GM21825 (cell line): ENCODE results near the gene GLTP.

Experiments used
- ATAC-seq: cut with Tn5 transposase; IDR thresholded peaks from one replicate; pipeline ENCODE4 v1.9.1; 2021; ENCODE audit warnings: mild to moderate bottlenecking, moderate library complexity; ENCODE audit not compliant: unreplicated experiment

The GLTP gene

DNA sequence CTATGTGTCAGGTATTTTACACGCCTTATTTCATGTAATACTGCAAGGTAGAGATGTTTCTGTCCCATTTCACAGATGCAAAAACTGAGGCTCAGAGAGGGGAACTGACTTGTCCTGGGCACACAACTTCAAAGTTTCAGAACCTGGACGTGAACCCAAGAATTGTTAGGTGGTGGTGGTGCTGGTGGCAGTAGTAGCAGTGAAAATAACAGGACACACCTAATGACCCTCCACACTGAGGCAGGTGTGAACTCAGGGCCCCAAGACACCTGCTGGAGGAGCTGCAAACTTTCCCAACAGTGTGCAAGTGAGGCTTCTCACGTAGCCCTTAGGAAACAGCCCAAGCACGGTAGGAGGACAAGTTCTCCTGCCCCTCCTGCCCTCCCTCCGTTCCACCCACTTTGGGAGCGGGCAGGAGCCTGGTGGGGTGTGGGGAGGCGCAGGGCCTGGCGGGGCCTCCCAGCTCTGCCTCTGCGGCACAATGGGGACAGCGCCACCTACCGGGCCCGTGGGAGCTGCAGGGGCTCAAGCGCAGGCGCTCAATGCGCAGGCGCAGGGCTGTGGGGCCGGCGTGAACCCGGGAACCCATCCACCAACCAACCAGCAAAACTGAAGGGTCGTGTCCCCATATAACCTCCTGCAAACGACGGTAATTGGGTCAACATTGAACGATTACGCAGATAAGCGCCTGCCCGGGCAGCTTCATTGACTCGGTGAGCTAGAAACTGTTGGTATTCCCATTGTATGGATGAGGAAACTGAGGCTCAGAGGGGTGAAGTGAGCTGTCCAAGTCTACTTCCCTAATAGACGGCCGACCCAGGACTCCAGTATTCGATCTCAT lies 35.1 kb downstream of the GLTP start:
- peak; percentile 82 for ATAC-seq

DNA sequence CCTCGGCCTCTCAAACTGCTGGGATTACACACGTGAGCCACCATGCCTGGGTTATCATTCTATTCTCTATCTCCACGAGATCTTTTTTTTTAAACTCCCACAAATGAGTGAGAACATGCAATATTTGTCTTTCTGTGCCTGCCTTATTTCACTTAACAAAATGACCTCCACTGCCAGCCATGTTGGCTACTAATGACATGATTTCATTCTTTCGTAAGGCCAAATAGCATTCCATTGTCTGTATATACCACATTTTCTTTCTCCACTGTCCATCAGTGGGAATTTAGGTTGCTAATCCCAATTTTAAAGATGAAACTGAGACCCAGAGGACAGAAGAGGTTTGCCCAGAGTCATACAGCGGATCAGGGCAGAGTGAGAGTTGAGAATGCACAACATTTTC lies 36.2 kb downstream of the GLTP start:
- ATAC-seq, result no peak

DNA sequence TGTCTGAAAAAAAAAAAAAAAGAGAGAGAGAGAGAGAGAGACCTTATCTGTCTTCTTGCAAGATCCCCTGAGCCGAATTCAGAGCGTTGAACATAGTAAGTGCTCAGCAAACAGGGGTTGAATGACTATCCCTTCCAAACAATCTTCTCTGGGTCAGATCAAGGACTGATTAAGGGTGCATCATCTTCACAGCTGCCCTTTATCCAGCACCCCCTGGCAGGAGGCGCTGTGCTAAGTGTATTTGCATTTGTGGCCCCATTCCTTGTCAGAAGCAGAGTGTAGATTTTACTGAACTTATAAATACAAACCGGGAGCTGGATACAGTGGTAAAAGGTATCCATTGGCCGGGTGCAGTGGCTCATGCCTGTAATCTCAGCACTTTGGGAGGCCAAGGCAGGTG lies 38.3 kb downstream of the GLTP start:
- no peak for ATAC-seq

DNA sequence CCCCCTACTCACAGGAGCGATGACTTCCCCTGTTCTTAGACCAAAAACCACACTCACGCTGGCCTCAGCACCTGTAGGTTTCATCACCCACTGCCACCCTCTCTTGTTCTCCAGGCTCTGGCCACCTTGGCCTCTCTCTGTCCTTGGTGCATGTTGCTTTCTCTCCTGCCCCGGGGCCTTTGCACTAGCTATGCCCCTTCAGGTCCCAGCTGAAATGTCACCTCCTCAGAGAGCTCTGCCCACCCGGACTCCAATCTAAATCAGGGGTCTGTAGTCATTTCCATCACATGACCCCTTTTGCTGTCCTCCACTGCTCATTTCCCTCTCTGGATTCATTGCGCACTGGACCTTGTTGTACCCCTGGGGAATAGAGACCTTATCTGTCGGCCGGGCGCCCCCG lies 39.0 kb downstream of the GLTP start:
- ATAC-seq, result no peak

DNA sequence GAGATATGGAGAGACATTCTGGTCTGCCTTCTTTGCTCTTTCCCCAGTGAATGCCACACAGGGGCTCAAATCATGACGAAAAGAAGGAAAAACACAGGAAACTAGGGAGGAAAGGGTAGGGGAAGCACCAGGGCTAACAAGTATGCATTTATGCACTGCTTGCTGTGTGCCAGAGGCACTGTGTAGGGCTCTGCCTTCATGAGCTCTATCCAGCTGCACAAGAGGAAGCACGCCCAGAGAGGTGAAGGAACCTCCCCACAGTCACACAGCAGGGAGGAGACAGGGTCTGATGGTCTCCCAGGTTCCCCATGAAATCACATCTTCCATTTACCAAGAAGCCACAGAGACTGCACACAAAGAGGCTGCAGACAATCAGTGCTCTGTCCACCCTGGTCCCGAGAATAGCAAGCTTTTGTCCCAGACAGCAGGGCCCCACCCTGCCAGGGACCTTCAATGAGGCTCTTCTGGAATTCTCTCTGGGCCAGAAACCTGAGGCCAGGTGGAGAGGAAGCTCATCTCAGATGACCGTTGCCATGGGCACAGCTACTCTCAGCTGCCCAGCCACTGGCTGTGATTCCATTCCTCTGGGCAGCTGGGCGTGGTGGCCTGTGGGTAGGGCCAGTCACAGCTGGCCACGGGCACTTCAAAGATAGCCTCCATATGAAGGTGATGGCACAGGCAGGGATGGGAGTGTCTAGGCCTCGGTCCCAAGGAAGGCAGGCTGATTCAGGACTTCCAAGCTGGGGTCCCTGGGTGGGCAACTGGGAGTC lies 39.9 kb downstream of the GLTP start:
- ATAC-seq, result no peak

DNA sequence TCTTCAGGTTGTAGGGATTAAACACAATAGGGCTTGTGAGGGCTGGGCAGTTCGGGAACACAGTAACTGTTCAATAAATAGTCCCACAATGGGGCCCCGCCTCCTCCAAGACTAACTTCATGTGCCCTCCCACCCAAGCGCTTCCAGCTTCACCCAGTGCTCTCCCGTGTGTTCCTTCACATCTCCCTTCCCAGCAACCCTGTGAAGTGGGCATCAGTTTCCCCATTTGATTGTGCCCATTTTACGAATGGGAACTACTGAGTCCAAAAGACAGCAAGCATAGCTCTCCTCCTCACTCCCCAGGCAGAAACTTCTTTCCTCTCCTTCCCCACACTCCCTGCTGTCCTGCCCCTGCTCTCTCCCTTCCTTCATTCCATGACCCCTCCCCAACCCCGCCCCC lies 40.9 kb downstream of the GLTP start:
- ATAC-seq, result no peak

DNA sequence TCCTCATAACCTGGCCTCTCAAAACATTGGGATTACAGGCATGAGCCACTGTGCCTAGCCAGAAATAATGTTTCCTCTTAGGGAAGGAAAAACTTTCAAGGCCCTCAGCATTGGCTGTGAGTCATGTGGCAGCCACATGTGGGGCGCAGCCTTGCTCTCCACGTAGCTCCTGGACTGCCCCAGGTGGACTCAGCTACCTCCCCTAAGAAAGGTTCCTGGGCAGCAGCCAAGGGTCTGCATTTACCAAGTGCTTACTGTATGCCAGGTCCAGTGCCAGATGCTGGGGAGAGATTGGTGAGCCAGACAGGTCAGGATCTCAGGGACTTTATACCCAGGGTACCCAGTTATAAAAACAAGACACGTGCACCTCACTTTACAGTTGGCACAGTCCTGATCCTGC lies 43.4 kb downstream of the GLTP start:
- ATAC-seq, result no peak

DNA sequence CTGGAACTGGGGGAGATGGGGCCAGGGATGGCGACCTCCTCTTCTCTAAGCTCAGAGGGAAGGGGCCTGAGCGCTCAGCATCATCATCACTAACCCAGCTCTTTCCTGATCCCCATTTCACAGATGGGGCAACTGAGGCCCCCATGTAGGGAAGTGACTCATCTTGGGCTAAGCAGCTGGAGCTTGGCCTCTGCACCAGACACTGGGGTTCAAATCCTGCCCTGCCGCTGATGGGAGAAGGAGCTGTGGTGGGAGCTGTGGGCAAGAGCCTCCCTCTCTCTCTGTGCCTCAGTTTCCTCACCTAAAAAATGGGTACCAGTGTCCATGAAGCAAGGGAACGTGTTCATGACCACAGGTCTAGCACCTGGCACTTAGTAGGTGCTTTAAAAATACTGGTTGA lies 44.5 kb downstream of the GLTP start:
- ATAC-seq, result no peak

DNA sequence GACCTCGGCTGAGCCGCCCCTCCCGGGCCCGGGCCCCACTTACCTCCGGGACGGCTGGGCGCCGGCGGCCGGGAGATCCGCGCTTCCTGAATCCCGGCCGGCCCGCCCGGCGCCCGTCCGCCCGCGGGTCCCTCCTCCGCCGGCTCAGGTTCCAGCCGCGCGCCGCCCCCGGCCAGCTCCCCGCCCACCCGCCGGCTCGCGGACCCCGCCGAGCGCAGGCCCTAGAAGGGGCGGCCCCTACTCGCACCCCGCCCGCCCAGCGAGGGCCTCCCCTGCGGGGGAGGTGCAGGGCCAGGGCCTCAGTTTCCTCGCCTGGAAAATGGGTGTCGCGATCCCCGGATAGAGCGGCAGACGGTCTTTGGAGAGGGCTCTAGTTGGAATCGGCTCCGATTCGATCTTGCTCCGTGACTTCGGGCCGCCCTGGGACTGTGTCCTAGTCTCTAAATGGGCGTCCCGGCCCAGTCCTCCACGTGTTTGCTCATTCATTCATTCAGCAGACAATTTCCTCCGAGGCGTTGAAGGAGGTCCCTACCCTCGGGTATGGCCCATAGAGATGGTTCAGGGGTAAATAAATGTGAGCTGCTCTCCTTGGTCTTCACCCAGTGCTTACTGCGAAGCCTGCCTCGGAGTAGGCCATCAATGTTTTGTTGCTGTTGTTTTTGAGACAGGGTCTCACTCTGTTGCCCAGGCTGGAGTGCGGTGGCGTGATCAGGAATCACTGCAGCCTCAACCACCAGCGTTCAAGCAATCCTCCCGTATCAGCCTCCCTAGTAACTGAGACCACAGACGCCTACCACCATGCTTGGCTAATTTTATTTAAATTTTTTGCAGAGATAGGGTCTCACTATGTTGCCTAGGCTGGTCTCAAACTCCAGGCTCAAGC lies 46.8 kb downstream of the GLTP start, which contains the start of gene TRPV4:
TRPV4 (minus strand) TSS at position 92 of the 883 bp plus-strand sequence. CDS start 18,602 bp downstream, outside the sequence.
- ATAC-seq, result no peak

DNA sequence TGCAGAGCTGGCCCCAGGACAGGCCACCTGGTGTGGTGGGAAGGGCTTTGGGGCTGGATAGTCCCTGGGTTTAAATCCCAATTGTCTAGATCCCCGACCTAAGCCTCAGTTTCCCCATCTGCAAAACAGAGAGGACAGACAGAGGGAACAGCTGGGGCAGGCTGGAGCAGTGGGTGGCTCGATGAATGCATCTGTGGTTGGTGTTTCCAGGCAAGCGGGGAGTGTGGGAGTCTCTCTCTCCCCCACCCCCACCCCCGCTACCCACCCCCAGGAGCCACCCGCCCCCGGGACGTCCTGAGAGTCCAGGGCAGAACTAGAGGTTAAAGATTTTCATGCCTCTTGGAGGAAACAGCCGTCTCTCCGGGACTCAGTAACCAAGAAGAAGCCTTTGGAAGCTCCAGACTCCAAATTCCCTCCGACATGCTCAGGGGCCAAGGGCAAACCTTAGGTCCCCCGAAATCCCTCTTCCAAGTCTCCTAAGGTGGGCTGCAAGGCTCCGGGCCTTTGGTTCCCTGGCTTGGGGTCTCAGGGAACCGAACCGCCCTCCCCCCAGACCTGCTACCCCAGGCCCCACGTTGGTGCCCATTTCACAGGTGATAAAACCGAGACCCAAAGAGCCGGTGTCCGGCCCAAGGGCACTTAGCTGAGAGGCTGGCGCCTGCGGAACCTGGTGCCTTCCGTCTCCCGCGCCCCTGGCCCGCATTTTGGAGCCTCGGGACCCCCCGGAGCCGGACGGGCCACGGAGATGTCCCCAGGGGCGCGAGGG lies 47.6 kb downstream of the GLTP start:
- ATAC-seq, result no peak

DNA sequence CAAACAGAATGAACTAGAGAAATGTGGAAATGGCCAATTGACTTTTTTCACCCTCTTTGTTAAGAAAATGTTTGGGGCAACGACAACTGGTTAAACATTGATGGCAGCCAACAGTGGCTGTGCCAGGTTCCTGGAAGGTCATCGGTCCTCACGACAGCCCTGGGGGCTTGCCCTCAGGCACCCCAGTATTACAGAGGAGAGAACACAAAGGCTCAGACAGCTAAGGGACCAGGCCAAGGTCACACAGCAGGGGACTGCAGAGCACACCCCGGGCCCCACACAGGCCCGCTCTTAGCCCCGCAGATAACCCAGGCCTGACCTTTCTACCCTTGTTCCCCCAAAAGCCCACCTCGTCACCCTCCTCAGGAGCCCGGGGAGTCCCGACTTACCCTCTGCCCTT lies 48.4 kb downstream of the GLTP start:
- no peak for ATAC-seq

DNA sequence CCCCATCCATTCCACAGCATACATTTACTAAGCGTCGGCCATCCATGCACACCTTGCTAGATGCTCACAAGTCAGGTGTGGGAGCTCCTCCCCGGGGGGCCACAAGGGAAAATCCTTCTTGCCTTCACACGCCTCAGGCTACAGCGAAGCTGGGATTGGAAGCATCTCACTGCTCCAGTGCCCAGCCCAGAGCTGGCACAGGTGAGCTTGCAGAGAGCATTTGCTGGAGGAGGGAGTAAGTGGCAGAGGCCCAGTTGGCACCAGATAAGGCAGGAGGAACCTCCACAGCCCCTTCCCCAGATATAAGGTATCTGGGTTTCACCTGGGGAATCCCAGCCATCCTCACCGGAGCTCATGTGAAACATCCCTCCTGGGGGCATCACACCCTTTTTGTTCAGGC lies 49.0 kb downstream of the GLTP start:
- ATAC-seq, result no peak

DNA sequence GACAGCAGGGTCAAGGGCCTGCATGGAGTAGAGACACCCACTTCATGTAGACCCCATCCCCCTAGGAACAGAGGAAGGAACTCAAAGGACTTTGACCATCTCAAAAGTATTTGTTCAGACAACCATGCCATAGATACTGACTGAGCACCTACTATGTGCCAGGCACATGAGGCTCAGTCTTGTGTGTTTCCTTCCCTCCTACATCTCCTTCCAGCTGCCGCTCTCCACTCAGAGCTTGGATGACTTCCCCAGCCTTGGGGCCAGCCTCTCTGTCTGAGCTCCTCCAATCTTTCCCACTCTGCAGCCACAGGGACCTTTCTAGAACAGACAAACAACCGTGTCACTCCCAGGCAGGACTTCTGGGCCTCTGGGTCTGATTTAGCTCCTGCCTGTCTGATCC lies 49.6 kb downstream of the GLTP start:
- ATAC-seq, result no peak

DNA sequence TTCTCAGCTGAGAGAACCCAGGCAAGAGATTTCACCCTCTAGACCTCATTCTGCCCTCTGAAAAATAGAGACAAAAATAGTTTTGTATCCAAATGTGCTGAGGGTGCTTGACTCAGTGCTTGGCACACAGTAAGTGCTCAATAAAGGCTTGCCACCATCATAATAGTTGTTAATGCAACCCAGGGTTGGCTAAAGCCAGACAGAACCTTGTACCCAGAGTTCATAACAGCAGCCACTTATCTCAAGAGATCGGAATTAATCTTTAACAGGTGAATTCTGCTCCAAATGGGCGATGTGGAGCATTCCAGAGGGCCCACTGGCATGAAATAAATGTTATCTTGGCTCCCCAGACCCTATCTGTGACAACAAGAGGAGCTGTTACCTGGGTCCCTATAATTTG lies 50.1 kb downstream of the GLTP start:
- no peak for ATAC-seq

DNA sequence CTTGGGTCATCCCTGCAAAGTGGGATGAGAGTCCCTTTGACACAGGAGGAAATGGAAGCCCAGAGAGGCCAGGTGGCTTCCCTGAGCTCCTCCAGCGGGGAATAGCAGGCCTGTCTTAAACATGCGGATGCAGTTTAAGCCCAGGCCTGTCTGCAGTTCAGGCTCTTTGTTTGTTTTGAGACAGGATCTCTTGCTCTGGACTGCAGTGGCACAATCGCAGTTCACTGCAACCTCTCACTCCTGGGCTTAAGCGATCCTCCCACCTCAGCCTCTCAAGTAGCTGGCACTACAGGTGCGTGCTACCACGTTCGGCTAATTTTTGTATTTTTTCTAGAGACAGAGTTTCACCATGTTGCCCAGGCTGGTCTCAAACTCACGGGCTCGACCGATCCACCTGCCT lies 50.7 kb downstream of the GLTP start:
- ATAC-seq, result no peak

DNA sequence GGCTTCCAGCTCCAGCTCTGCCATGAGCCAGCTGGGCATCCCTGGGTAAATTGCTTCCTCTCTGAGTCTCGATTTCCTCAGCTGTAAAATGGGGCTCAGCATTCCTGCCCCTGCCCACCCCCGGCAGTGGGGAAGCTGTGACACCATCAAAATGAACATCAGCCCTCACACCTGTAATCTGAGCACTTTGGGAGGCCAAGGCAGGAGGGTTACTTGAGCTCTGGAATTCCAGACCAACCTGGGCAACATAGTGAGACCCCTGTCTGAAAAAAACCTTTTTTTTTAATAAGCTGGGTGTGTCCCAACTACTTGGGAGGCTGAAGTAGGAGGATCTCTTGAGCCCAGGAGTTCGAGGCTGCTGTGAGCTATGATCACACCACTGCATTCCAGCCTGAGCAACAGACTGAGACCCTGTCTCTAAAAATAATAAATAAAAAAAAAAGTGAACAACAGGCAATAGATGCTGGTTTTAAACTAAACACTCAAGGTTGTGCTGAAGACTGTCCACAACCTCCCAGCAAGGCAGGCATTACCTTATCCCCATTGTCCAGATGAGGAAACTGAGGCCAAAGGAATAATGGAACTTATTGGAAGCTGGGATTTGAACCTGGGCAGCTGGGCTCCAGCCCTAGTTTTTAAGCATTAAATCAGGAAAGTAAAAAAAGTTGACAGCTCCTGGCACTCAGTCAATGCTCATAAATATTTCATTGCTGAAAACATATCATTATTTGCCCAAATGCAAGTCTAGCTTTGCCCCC lies 51.4 kb downstream of the GLTP start:
- no peak for ATAC-seq

DNA sequence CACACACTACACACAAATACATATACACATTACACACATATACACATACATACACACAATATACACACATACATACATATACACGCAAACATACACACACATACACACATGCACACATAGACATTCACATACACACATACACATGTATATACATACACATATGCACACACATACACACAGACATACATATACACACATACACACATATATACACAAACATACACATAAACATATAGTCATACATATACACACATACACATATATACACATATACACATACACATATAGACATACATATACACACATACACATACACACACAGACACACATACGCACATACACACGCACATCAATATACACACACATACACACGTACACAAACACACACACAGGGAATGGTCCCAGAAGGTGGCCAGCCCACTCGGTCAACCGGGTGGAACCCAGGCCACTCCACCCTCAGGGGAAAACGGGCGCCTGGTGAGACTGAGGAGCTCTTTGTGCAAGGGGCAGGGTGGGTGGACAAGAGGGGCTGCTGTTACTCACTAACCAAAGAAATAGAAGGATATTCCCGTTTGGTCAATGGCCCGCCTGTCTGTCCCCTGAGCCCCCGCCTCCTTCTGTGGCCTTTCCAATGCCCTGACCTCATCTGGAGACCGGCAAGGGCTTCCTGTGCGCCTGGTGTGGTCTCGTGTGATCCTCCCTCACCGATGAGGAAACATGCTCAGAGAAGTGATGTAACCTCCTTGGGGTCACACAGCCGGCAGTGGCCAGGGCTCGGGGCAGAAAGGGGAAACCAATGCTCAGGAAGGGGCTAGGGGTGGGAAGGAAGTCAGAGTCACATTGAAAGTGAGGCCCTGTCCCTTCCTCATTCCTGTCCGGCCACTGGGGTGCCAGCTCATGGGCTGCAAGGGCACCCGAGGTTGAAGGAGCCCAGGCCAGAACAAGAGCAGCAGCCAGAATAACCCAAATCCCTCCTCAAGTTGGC lies 52.5 kb downstream of the GLTP start:
- ATAC-seq, result no peak

DNA sequence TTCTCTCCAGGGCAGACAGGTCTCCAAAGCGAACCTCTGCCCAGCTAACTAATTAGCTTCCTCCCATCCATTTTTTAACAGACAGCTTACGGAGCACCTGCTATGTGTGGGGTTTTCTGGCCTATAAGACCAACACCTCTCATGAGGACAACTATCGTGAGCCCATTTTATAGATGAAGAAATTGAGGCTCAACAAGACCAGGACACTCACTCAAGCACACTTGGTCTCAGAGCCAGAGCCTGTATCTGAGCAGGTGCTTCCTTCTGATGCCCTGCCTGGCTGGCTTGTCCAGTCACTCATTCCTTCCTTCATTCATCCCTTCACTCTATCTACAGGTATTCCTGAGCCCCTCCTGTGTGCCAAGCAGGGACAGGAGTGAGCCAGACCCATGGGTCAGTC lies 53.3 kb downstream of the GLTP start:
- ATAC-seq, result no peak

DNA sequence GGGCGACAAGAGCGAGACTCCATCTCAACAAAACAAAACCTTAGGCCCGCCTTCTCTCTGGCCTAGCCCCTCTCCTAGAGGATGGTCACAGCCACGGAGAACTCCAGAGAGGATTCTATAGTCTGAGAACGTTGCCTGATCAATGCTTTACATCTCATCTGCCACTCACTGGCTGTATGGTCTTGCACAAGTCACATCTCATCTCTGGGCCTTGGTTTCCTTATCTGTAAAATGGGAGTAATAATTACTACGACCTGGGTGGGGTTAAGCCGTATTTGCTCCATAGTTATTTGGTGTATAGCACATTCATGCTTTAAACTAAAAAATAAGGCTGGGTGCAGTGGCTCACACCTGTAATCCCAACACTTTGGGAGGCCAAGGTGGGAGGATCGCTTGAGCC lies 55.6 kb downstream of the GLTP start:
- ATAC-seq, result no peak
